Measurements from ENCODE around the gene SQOR. TPM values are rescaled to one million over a fixed set of nuclear protein-coding genes. Genes with fewer than 3 reads are reported as not detected.

The SQOR gene
- total RNA-seq, 4 donors from 2014 or later = 49.8 to 80.4 (median 67.8) TPM

GRCh38 chr15:45630917-45631691 lies 3.7 kb upstream of the SQOR start:
- H3K4me1 ChIP-seq = peaks cover 5 to 18% (median 12%) of the 10 kb centered on the region in 4 donors
- H3K27me3 ChIP-seq = no peaks in the 10 kb centered on the region
- DNase-seq (ENCODE audit: extremely low spot score) = no peak
- TF ChIP-seq CTCF (IDR thresholded peaks at IDR 0.05) = no peak
- no peak for TF ChIP-seq POLR2A (IDR thresholded peaks at IDR 0.05; ENCODE audit: low read depth)
- TF ChIP-seq POLR2AphosphoS5 (IDR thresholded peaks at IDR 0.05) = no peak
- TF ChIP-seq EP300 (IDR thresholded peaks at IDR 0.05) = no peak
- H3K36me3 ChIP-seq = no peaks in the 10 kb centered on the region
- peak overlapping the region in 2 of 4 donors; percentile 10 to 16 for H3K4me3 ChIP-seq
- WGBS = 77% methylated on average over 7 of the region's 7 CpGs
- H3K27ac ChIP-seq (replicated peaks in 1 of 4) = peak overlapping the region; percentile 24 to 47 (median 28)
- intact Hi-C loops (cut with DNase I) = loop anchor here (10.0 kb wide), 1 partner anchor 46 kb away; the partner anchor contains the start of gene BLOC1S6
- H3K9me3 ChIP-seq = peaks cover 0 to 17% (median 12%) of the 10 kb centered on the region in 4 donors

- no peaks in the 10 kb centered on the region for H3K36me3 ChIP-seq
- H3K4me1 ChIP-seq = peaks cover 12 to 24% (median 19%) of the 10 kb centered on the region in 4 donors
- 67% methylated on average over 2 of the region's 2 CpGs for WGBS
- TF ChIP-seq EP300 (IDR thresholded peaks at IDR 0.05) (no peak), POLR2AphosphoS5 (IDR thresholded peaks at IDR 0.05) (no peak), CTCF (IDR thresholded peaks at IDR 0.05) (no peak), POLR2A (IDR thresholded peaks at IDR 0.05; ENCODE audit: low read depth) (no peak)
- no peaks in the 10 kb centered on the region for H3K27me3 ChIP-seq
- intact Hi-C loops (cut with DNase I) = loop anchor here (10.0 kb wide), 1 partner anchor 47 kb away; the partner anchor contains the start of gene BLOC1S6
- peak overlapping the region; percentile 24 to 47 (median 28) for H3K27ac ChIP-seq (replicated peaks in 1 of 4)
- H3K4me3 ChIP-seq = peak overlapping the region in 1 of 4 donors; percentile 10
- no peak for DNase-seq (ENCODE audit: extremely low spot score)
- peaks cover 0 to 13% (median 8%) of the 10 kb centered on the region in 4 donors for H3K9me3 ChIP-seq
These were observed 3.1 kb upstream of the SQOR start for GRCh38 chr15:45631776-45632175.

- Histone ChIP-seq H3K36me3 (no peaks in the 10 kb centered on the region), H3K9me3 (no peaks in the 10 kb centered on the region), H3K27ac (replicated peaks in 1 of 4) (peak overlapping the region; percentile 89 to 97 (median 92)), H3K4me3 (peak overlapping the region; percentile 72 to 97 (median 78)), H3K27me3 (no peaks in the 10 kb centered on the region), H3K4me1 (peaks cover 32 to 59% (median 53%) of the 10 kb centered on the region in 4 donors)
- 0% methylated on average over 12 of the region's 29 CpGs for WGBS
- DNase-seq (ENCODE audit: extremely low spot score) = peak; percentile 95
- intact Hi-C loops (cut with DNase I) = loop anchor here (10.0 kb wide), 1 partner anchor 50 kb away; the partner anchor contains the start of gene BLOC1S6
- TF ChIP-seq POLR2AphosphoS5 (IDR thresholded peaks at IDR 0.05) (no peak), CTCF (IDR thresholded peaks at IDR 0.05) (peak in 2 of 3 experiments; percentile 39 to 59), POLR2A (IDR thresholded peaks at IDR 0.05; ENCODE audit: low read depth) (no peak), EP300 (IDR thresholded peaks at IDR 0.05) (no peak)
These were observed 386 bp downstream of the SQOR start for GRCh38 chr15:45635191-45635638.

- intact Hi-C loops (cut with DNase I) = loop anchor here (10.0 kb wide), 1 partner anchor 51 kb away; the partner anchor contains the start of gene BLOC1S6
- no peaks in the 10 kb centered on the region for H3K9me3 ChIP-seq
- peak overlapping the region; percentile 72 to 97 (median 78) for H3K4me3 ChIP-seq
- TF ChIP-seq POLR2A (IDR thresholded peaks at IDR 0.05; ENCODE audit: low read depth) (no peak), EP300 (IDR thresholded peaks at IDR 0.05) (no peak), POLR2AphosphoS5 (IDR thresholded peaks at IDR 0.05) (no peak), CTCF (IDR thresholded peaks at IDR 0.05) (no peak)
- peaks cover 38 to 65% (median 59%) of the 10 kb centered on the region in 4 donors for H3K4me1 ChIP-seq
- no peaks in the 10 kb centered on the region for H3K36me3 ChIP-seq
- H3K27ac ChIP-seq (replicated peaks in 1 of 4) = peak overlapping the region; percentile 89 to 97 (median 92)
- no peaks in the 10 kb centered on the region for H3K27me3 ChIP-seq
- DNase-seq (ENCODE audit: extremely low spot score) = no peak
- 63% methylated on average over 17 of the region's 17 CpGs for WGBS
These were observed 999 bp downstream of the SQOR start for GRCh38 chr15:45635763-45636292.
